ENCODE data around the gene ERAL1. TPM values are rescaled to one million over a fixed set of nuclear protein-coding genes. Genes with fewer than 3 reads are reported as not detected.

ERAL1 gene
- total and polyA plus RNA-seq, 2 of the 13 experiments (the other 11 are each of a cell fraction or from before 2014, with no cell fraction given), result 46.9 to 72.2 TPM

DNA sequence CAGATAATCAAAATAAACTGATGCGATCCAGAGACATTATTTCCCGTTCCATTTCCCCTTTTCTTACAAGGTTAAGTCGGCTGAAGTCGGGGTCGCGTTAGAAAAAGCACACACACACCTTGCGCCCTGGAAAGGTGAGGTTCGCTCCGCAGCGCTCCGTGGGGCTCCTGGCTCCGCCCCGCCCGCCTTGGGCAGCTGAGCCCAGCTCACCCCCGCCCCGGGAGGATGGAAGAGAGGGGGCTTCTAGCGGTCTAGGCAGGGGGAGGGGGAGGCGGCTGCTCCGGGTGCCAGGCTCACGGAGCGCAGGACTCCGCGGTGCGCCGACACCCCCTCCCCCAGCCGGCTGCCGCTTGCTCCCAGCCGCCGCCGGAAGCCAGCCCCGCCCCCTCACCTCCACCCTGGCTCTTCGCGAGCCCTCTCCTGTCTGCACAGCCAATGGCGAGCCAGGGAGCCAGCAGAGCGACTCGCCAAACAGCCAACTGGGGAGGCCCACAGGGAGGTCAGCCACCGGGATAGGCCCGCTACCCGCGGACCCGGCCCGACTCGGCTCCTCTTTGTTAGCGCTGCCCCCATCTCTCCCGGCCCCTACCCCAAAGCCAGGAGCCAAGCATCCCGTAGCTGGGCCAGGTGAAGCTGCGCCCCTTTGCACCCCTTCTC, 42.6 kb upstream of the ERAL1 start (continued):
- TF ChIP-seq, protein P1, sequence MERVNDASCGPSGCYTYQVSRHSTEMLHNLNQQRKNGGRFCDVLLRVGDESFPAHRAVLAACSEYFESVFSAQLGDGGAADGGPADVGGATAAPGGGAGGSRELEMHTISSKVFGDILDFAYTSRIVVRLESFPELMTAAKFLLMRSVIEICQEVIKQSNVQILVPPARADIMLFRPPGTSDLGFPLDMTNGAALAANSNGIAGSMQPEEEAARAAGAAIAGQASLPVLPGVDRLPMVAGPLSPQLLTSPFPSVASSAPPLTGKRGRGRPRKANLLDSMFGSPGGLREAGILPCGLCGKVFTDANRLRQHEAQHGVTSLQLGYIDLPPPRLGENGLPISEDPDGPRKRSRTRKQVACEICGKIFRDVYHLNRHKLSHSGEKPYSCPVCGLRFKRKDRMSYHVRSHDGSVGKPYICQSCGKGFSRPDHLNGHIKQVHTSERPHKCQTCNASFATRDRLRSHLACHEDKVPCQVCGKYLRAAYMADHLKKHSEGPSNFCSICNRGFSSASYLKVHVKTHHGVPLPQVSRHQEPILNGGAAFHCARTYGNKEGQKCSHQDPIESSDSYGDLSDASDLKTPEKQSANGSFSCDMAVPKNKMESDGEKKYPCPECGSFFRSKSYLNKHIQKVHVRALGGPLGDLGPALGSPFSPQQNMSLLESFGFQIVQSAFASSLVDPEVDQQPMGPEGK (CRISPR knock-in tag; IDR thresholded peaks at IDR 0.05), result 0 out of 2 replicates have a peak, but pooled peaks have one; percentile 54
- TF ChIP-seq CAMTA2 (CRISPR knock-in tag; IDR thresholded peaks at IDR 0.05; ENCODE audit: borderline replicate concordance) (no peak), ETV5 (CRISPR knock-in tag; IDR thresholded peaks at IDR 0.05; ENCODE audit: borderline replicate concordance) (peak; percentile 52; the same call in 1 of the 2 replicates), TAF15 (IDR thresholded peaks at IDR 0.05; ENCODE audit: low read depth, low read length, poor library complexity, severe bottlenecking) (peak; percentile 37), POGZ (CRISPR knock-in tag; IDR thresholded peaks at IDR 0.05) (peak; percentile 57), SALL1 (CRISPR knock-in tag; IDR thresholded peaks at IDR 0.05) (peak; percentile 53; the same call in 1 of the 2 replicates), YEATS4 (CRISPR knock-in tag; IDR thresholded peaks at IDR 0.05; ENCODE audit: borderline replicate concordance) (peak; percentile 49; the same call in 1 of the 2 replicates), CREB1 (IDR thresholded peaks at IDR 0.05) (peak; percentile 56; the same call in 1 of the 2 replicates), CREB1 (CRISPR knock-in tag; IDR thresholded peaks at IDR 0.05) (no peak), ZNF432 (CRISPR knock-in tag; IDR thresholded peaks at IDR 0.05; ENCODE audit: borderline replicate concordance) (no peak), ZSCAN9 (CRISPR knock-in tag; IDR thresholded peaks at IDR 0.05; ENCODE audit: borderline replicate concordance) (no peak), GABPB1 (CRISPR knock-in tag; IDR thresholded peaks at IDR 0.05) (peak; percentile 94), ZMYM4 (CRISPR knock-in tag; IDR thresholded peaks at IDR 0.05) (peak; percentile 43; the same call in 1 of the 2 replicates), ZNF232 (CRISPR knock-in tag; IDR thresholded peaks at IDR 0.05; ENCODE audit: borderline replicate concordance) (0 out of 2 replicates have a peak, but pooled peaks have one; percentile 27), PHB2 (IDR thresholded peaks at IDR 0.05; ENCODE audit: partially characterized antibody) (no peak), RBM39 (IDR thresholded peaks at IDR 0.05; ENCODE audit: low read depth, low read length, poor library complexity, severe bottlenecking) (peak; percentile 59), KDM5B (CRISPR knock-in tag; IDR thresholded peaks at IDR 0.05; ENCODE audit: borderline replicate concordance) (peak; percentile 38; the same call in 1 of the 2 replicates), HOXA5 (CRISPR knock-in tag; IDR thresholded peaks at IDR 0.05) (0 out of 2 replicates have a peak, but pooled peaks have one; percentile 56), NAIF1 (CRISPR knock-in tag; IDR thresholded peaks at IDR 0.05; ENCODE audit: borderline replicate concordance) (no peak), ZFX (CRISPR knock-in tag; IDR thresholded peaks at IDR 0.05; ENCODE audit: low read depth) (0 out of 2 replicates have a peak, but pooled peaks have one; percentile 34), KMT2A (CRISPR knock-in tag; IDR thresholded peaks at IDR 0.05) (peak; percentile 75; the same call in 1 of the 2 replicates), SRSF1 (optimal IDR thresholded peaks at IDR 0.05; ENCODE audit: low read depth, low read length) (peak; percentile 46)
- TF ChIP-seq, protein P2, sequence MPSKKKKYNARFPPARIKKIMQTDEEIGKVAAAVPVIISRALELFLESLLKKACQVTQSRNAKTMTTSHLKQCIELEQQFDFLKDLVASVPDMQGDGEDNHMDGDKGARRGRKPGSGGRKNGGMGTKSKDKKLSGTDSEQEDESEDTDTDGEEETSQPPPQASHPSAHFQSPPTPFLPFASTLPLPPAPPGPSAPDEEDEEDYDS (CRISPR knock-in tag; IDR thresholded peaks at IDR 0.05), result peak; percentile 34; the same call in 1 of the 2 replicates
- TF ChIP-seq, protein P3, sequence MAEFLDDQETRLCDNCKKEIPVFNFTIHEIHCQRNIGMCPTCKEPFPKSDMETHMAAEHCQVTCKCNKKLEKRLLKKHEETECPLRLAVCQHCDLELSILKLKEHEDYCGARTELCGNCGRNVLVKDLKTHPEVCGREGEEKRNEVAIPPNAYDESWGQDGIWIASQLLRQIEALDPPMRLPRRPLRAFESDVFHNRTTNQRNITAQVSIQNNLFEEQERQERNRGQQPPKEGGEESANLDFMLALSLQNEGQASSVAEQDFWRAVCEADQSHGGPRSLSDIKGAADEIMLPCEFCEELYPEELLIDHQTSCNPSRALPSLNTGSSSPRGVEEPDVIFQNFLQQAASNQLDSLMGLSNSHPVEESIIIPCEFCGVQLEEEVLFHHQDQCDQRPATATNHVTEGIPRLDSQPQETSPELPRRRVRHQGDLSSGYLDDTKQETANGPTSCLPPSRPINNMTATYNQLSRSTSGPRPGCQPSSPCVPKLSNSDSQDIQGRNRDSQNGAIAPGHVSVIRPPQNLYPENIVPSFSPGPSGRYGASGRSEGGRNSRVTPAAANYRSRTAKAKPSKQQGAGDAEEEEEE (CRISPR knock-in tag; IDR thresholded peaks at IDR 0.05; ENCODE audit: borderline replicate concordance), result no peak
- TF ChIP-seq, protein P4, sequence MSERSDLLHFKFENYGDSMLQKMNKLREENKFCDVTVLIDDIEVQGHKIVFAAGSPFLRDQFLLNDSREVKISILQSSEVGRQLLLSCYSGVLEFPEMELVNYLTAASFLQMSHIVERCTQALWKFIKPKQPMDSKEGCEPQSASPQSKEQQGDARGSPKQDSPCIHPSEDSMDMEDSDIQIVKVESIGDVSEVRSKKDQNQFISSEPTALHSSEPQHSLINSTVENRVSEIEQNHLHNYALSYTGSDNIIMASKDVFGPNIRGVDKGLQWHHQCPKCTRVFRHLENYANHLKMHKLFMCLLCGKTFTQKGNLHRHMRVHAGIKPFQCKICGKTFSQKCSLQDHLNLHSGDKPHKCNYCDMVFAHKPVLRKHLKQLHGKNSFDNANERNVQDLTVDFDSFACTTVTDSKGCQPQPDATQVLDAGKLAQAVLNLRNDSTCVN (CRISPR knock-in tag; IDR thresholded peaks at IDR 0.05; ENCODE audit: borderline replicate concordance), result 0 out of 2 replicates have a peak, but pooled peaks have one; percentile 39

Data from HepG2 (cell line).